HG03469 (cell line): ENCODE results near the gene SLCO6A1.
A peak's percentile ranks its signal among the peaks of the same experiment; 100 is the strongest.
"Not testable (repeated sequence)": the region's sequence is repeated elsewhere in the genome, so short reads cannot be mapped to it uniquely, and the experiment has no call there.

Experiments used
- ATAC-seq: cut with Tn5 transposase; IDR thresholded peaks from one replicate; pipeline ENCODE4 v1.9.1; 2021; ENCODE audit warnings: mild to moderate bottlenecking, moderate library complexity, moderate number of reproducible peaks; ENCODE audit not compliant: unreplicated experiment

SLCO6A1 gene

GRCh38 chr5:102498271-102499034 is at the start of gene SLCO6A1:
Gene SLCO6A1, minus strand, starts transcription at chr5:102499001. Its CDS starts 157 bp downstream, at chr5:102498844.
- ATAC-seq: no peak

GRCh38 chr5:102547141-102548035 is 48.6 kb upstream of the SLCO6A1 start:
- ATAC-seq: no peak

- ATAC-seq: peak; percentile 86
These were observed 46.4 kb upstream of the SLCO6A1 start for GRCh38 chr5:102545175-102545574.

- no peak for ATAC-seq
These were observed 43.3 kb upstream of the SLCO6A1 start for GRCh38 chr5:102542057-102542456.

GRCh38 chr5:102539996-102540728 is 41.4 kb upstream of the SLCO6A1 start:
- no peak for ATAC-seq

- ATAC-seq: no peak
These were observed 40.8 kb upstream of the SLCO6A1 start for GRCh38 chr5:102539562-102539961.

GRCh38 chr5:102537011-102537410 is 38.2 kb upstream of the SLCO6A1 start:
- no peak for ATAC-seq

GRCh38 chr5:102536323-102536928 is 37.6 kb upstream of the SLCO6A1 start:
- ATAC-seq: no peak

- ATAC-seq: no peak
These were observed 33.3 kb upstream of the SLCO6A1 start for GRCh38 chr5:102532123-102532522.

- ATAC-seq: peak; percentile 79
These were observed 32.7 kb upstream of the SLCO6A1 start for GRCh38 chr5:102531506-102531905.

- no peak for ATAC-seq
These were observed 30.6 kb upstream of the SLCO6A1 start for GRCh38 chr5:102529447-102529846.

GRCh38 chr5:102529031-102529430 is 30.2 kb upstream of the SLCO6A1 start:
- ATAC-seq: no peak

GRCh38 chr5:102528600-102528999 is 29.8 kb upstream of the SLCO6A1 start:
- no peak for ATAC-seq

- ATAC-seq: no peak
These were observed 28.7 kb upstream of the SLCO6A1 start for GRCh38 chr5:102527547-102527946.

GRCh38 chr5:102523541-102524175 is 24.9 kb upstream of the SLCO6A1 start:
- ATAC-seq: peak; percentile 98

GRCh38 chr5:102511666-102512065 is 12.9 kb upstream of the SLCO6A1 start:
- ATAC-seq: no peak

GRCh38 chr5:102491261-102491914 is 7.4 kb downstream of the SLCO6A1 start:
- not testable (repeated sequence) for ATAC-seq

GRCh38 chr5:102483736-102484135 is 15.1 kb downstream of the SLCO6A1 start:
- no peak for ATAC-seq

GRCh38 chr5:102481054-102481715 is 17.6 kb downstream of the SLCO6A1 start:
- no peak for ATAC-seq
